HFF-Myc (cell line): ENCODE results near the gene ZNRF2.
"Not testable (repeated sequence)": the region's sequence is repeated elsewhere in the genome, so short reads cannot be mapped to it uniquely, and the experiment has no call there.

Source experiments
- DNase-seq: peaks from one replicate; pipeline ENCODE4 v3.0.0-alpha.2; 2011; ENCODE audit warnings: low read depth; ENCODE audit errors: extremely low read depth
- H3K4me3 ChIP-seq: replicated peaks from 2 replicates; pipeline ENCODE4 v1.5.1; 2011; ENCODE audit warnings: low read depth, mild to moderate bottlenecking, control low read depth, low read length
- CTCF ChIP-seq: IDR thresholded peaks from 2 replicates; pipeline ENCODE4 v1.5.1; 2012; ENCODE audit warnings: mild to moderate bottlenecking, low read depth, low read length, control low read depth; ENCODE audit errors: missing control alignments

ZNRF2 gene

DNA sequence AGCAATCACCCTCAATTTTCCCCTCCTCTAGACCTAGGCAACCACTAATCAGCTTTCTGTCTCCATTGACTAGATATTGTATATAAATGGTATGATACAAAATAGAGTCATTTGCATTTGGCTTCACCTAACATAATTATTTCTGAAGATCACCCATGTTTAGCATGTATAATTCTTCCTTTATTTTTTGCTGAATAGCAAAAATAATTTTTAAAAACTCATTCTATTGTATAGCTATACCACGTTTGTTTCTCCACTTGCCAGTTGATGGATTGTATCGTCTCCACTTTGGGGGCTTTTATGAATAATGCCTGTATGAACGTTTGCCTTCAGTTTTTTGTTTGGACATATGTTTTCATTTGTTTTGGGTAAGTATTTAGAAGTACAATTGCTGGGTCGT lies 95.3 kb downstream of the ZNRF2 start:
- DNase-seq: no peak
- TF ChIP-seq CTCF: no peak

DNA sequence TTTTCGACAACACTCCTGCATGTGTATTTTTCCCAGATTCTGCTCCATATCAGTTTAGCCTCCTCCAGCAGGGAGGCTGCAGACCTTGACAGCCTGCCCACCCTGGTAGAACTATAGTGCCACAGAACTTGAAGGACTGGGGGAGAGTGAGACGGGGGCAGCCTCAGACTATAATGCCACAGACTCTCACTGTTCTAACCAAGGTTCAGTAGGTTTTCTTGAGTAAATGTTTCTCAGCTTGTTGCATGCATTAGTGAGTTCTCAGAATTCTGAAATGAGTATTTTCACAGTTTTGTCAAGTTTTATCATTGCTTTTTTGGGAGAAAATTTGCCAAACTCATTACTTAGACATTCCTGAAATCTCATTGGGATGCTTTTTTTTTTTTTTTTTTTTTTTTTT lies 95.9 kb downstream of the ZNRF2 start:
- H3K4me3 ChIP-seq: no peak overlapping the region
- no peak for TF ChIP-seq CTCF
- DNase-seq: no peak

More for the DNA sequence above, 95.3 kb downstream of the ZNRF2 start:
- no peak overlapping the region for H3K4me3 ChIP-seq

DNA sequence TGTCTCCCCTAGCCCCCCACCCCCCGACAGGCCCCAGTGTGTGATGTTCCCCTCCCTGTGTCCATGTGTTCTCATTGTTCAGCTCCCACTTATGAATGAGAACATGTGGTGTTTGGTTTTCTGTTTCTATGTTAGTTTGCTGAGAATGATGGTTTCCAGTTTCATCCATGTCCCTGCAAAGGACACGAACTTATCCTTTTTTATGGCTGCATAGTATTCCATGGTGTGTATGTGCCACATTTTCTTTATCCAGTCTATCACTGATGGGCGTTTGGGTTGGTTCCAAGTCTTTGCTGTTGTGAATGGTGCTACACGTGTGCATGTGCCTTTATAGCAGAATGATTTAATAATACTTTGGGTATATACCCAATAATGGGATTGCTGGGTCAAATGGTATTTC lies 96.4 kb downstream of the ZNRF2 start:
- not testable (repeated sequence) for H3K4me3 ChIP-seq, DNase-seq

DNA sequence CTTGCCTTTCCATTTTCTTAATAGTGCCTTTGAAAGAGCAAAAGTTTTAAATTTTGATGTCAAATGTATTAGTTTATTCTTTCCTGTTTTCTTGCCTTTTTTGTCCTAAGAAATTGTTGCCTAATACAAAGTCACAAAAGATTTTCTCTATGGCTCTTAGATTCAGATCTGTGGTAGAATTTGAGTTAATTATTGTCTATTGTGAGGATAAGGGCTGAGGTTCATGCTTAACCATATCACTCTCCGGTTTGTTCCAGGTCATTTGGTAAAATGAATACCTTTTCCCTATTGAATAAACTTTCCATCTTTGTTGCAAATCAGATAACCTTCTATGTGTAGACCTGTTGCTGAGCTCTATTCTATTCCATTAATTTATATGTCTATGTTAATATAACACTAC lies 98.2 kb downstream of the ZNRF2 start:
- TF ChIP-seq CTCF: no peak
- H3K4me3 ChIP-seq: no peak overlapping the region
- DNase-seq: no peak

DNA sequence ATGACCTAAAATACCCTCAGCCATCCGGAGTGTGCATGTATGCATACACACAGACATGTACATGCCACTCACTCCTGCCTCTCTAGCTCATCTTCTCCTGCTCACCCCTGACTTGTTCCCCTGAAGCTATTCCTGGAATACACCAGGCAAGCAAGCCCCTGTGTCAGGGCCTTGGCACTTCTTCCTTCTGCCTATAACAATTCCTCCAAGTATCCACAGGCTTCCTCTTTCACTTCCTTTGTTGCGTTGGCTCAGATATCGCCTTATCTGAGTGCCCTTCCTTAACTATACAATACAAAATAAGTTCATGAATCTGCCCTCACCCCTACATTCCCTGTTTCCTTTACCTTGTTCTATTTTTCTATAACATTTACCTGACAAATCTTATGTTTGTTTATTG lies 105.4 kb downstream of the ZNRF2 start:
- no peak overlapping the region for H3K4me3 ChIP-seq
- no peak for TF ChIP-seq CTCF
- DNase-seq: no peak

DNA sequence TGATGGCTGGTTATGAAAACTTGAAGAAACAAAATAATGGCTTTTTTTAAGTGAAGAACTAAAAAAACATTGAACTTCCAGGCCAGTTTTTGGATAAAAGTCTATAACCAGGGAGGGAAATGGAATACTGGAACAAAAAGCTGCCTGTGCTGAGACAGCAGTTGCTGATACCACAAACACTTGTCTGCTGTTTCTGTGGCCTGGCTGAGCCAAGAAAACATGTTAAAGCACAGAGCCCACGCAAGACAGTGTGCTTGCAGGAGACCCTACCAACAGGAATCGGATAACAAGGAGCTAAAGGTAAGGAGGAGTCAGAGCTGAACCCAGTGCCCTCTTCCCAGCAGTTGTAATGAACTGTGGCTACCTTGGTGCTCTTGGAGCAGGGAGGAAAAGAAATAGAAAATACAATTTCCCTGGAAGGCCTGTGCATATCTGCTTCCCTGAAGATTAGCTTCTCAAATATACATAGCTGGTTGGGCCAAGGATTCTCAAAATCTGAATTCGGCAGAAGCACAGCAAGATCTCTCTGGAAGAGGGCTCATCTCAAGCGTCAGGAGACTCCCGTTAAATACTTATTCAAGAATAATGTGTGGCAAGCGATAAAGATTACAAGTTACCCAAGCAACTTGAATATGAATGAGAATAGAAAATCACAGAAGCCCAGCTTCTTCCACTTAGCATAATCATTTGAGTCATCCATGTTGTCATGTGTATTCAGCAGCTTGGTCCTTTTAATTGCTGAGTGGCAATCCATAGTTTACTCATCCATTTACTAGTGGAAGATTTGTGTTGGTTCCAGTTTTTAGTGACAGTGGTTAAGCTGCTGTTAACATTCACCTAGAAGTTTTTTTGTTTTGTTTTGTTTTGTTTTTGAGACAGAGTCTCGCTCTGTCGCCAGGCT lies 106.6 kb downstream of the ZNRF2 start:
- no peak for TF ChIP-seq CTCF
- no peak for DNase-seq
- H3K4me3 ChIP-seq: no peak overlapping the region

- DNase-seq: no peak
- TF ChIP-seq CTCF: no peak
- no peak overlapping the region for H3K4me3 ChIP-seq
These were observed 107.4 kb downstream of the ZNRF2 start for GRCh38 chr7:30391806-30392205.
